GM18907 (cell line): ENCODE results near the gene KCNQ5.
A peak's percentile ranks its signal among the peaks of the same experiment; 100 is the strongest.
"Not testable (repeated sequence)": the region's sequence is repeated elsewhere in the genome, so short reads cannot be mapped to it uniquely, and the experiment has no call there.

Source experiments
- ATAC-seq: cut with Tn5 transposase; IDR thresholded peaks from one replicate; pipeline ENCODE4 v1.9.1; 2021; ENCODE audit warnings: mild to moderate bottlenecking, moderate library complexity; ENCODE audit not compliant: unreplicated experiment

KCNQ5 gene

DNA sequence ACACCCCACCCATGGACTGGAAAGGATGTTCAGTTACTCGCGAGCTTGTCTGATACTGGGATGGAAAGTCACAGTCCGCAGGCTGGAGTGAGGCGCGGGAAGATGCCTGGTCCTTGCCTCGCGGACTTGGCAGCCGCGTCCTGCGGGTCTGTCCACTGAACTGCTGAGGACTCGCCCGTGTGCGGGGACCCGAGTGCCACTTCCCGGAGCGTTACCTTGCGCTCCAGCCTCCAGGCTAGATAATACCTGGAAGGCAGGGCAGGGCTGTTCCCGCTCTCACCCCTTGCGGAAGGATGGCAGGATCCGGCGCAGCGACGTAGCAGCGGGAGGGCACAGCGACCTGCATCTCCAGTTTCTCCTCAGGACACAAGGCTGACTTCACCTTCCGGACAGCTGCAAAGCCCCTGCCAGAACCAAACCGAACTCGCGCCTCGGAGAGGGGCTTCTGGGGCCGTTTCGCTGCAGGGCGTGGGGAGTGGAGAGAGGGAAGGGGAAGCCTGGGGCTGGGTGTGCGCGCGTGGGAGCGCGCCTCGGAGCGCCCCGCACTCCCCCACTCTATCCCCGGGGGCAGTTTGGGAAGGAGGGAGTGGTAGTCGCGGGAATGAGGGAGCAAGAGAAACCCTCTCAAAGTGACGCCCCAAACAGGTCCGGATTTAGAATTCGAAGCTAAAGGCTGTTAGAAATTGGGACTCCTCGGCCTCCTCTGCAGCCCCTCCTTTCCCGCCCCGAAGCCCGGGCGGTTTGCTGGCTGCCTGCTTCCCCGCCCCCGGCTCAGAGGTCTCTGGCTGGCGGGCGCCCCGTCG lies at the start of gene KCNQ5:
Gene KCNQ5, plus strand, starts transcription at position 774 of the 803 bp plus-strand sequence.
- peak; percentile 26 for ATAC-seq

GRCh38 chr6:72579865-72580264 lies 42.0 kb upstream of the KCNQ5 start:
- ATAC-seq: peak; percentile 92

- ATAC-seq: peak; percentile 94
Measured at GRCh38 chr6:72580281-72580940, 41.5 kb upstream of the KCNQ5 start.

DNA sequence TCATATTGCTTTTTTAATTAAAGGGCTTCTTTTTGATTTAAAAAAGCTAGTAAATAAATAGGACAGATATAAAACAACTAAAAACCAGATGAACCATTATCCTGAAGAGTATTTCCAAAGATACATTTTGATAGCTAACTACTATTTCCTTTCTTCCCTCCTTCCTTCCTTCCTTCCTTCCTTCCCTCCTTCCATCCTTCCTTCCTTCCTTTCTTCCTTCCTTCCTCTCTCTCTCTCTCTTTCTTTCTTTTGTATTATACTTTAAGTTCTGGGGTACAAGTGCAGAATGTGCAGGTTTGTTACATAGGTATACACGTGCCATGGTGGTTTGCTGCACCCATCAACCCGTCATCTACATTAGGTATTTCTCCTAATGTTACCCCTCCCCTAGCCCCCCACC lies 40.9 kb upstream of the KCNQ5 start:
- ATAC-seq: not testable (repeated sequence)

- no peak for ATAC-seq
Measured at GRCh38 chr6:72588155-72588554, 33.7 kb upstream of the KCNQ5 start.

DNA sequence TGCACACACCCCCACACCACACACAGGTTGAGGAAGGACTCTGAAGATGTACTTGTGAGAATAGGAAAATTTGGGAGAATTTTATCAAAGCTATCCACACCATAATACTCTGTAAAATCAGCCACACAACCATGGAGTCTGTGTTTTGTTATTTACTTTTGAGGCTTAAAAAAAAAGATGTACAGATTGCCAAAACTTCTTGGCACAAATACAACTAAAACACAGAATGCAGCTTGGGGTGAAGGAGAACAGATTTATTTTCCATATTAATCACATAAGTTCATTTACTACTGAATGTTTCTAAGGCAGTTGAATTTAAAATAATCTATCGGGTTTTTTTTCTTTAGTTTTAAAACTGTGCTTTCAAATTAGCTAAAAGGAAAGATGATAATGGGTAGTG lies 32.8 kb upstream of the KCNQ5 start:
- ATAC-seq: no peak

GRCh38 chr6:72595812-72596211 lies 26.1 kb upstream of the KCNQ5 start:
- ATAC-seq: peak; percentile 85

DNA sequence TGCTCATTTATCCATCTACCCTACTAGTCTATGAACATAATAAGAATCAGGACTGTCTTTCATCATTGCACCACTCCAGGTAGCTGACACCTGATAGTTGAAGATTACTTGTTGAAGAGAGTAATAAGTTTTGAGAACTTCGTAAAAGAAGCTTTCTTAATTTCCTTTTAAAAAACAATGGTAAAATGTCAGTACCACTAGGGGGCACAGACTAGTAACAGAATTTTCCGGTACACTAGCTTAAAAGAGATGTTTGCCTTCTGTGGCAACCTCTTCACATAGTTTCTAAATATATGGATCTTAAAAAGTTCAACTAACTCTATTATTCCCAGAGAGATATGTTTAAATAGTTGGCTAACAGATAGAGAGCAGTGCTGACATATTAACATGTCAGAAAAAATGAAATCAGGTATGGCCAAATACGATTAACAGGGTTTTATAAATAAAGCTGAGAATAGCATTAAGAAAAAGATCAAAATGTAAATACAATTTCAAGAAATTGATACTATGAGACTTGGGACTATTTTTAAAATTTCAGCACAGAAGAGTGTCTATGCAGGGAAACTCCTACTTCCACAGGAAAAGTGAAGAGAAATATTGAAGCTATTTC lies 5.4 kb upstream of the KCNQ5 start:
- ATAC-seq: no peak

DNA sequence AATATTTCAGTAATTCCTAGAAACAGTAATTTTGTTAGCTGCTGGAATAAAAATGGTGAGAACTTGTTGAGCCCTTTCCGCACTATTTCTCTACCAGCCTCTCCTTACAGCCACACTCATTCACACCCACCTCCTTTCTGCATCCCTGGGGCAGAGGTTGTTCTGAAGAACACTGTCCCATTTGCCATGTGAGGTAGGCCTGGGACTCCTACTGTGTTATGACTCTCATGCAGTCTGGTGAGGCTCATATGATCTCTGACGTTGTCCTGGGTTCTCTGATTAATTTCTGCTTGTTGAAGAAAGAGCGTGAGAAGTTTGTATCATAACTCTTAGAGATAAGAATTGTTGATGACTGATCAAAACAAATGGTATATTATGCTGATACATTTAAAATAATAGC lies 4.1 kb upstream of the KCNQ5 start:
- ATAC-seq: no peak

- peak; percentile 59 for ATAC-seq
Measured at GRCh38 chr6:72619883-72620696, 1.8 kb upstream of the KCNQ5 start.

DNA sequence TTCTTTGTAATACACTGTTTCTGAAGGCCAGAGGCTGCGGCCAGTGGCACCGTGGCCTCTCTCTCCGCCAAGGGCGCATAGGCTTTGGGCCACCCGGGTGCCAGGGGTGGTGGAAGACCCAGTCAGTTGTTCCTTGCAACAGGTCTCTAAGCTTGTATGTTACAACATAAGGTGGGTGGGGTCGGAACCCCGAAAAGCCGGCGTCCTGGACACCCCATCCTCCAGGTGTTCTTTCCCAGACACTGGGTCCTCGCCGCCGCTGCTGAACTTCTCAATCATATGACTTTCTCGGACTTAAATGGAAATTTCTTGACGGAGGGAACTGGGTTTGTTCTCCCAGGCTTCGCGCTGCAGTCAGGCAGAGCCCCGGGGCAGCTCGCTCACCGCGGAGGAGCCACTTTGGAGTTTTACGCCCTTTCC lies 983 bp upstream of the KCNQ5 start:
- no peak for ATAC-seq

DNA sequence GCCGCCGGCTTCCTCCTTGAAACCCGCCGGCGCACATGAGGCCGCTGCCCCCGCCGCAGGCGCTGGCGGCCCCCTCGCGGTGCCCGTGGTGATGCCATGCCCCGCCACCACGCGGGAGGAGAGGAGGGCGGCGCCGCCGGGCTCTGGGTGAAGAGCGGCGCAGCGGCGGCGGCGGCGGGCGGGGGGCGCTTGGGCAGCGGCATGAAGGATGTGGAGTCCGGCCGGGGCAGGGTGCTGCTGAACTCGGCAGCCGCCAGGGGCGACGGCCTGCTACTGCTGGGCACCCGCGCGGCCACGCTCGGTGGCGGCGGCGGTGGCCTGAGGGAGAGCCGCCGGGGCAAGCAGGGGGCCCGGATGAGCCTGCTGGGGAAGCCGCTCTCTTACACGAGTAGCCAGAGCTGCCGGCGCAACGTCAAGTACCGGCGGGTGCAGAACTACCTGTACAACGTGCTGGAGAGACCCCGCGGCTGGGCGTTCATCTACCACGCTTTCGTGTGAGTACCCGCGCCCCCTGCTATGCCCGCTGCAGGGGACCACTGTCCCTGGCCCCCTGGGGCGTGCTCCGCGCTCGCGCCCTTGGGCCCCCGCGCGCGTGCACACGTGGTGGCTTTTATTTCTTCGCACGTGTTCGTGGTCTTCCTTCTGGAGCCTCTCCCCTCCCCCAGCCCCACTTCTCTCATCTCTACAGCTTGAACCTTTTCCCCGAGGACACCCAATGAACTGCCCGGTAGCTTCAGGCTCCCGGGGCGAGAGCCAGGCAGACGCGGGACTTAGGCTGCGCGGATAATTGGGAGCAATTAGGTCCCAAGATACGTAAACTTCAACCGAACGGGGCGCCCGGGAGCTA lies 453 bp downstream of the KCNQ5 start:
- peak; percentile 31 for ATAC-seq

- ATAC-seq: no peak
Measured at GRCh38 chr6:72623808-72624207, 1.9 kb downstream of the KCNQ5 start.

DNA sequence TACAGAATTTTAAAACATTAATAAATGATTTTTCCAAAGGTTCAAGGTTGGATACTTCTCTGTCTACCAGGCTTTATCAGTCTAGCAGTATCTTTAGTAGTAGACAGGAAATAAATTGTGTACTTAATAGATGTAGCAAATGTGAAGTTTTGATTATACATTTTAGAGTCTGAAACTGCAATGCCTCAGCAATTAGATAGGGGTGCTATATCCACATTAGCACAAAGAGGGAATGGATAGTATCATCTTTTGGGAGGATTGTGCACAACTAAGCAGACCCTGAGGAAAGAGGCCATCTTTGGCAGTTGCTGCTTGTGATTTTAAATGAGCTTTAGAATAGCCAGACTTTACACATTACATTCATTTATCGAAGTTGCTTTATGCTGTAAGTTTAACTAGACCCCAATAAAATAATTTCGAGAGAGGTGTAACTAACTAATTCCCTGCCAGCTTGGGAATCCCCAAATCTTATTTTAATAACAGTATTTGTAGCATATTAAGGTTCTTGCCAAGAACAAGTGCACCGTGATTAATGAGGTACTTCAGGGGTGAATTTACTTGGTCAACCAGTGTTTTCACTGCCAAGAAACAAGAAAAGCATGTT lies 2.8 kb downstream of the KCNQ5 start:
- no peak for ATAC-seq

DNA sequence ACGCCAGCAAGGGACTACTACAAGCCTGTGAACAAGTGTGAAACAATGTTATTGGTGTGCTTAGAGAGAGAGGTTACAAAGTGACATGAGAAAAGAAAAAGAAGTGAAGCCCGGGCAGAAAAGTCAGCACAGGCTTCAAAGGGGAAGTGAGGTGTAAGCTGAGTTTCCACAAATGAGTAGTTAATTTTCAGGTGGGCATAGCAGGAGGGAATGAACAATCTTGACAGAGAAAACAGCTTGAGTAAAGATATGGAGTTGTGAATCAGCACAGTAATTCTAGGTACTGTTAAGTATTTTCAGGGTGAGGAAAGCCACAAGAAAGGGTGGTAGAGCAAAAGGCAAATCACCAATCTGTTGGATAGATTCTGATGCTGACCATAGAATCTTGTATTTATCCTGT lies 4.3 kb downstream of the KCNQ5 start:
- ATAC-seq: peak; percentile 47

DNA sequence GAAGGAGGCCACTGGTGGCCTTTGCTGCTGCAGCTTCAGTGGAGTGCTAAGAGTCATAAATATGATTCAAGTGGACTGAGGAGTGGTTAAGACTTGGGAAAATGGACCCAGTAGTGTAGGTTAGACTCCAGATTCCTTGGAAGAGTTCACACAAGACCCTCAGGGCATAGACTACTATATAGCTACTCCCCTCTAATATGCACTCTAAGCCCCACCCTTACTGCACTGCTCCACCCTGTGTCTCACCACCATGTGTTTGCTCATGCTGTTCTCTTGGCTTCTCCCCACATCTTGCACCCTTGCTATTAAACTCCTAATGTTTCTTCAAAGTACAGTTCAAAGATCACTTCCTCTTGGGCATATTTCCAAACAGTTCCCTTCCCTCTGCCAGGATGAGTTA lies 5.7 kb downstream of the KCNQ5 start:
- ATAC-seq: no peak

GRCh38 chr6:72631480-72631879 lies 9.6 kb downstream of the KCNQ5 start:
- ATAC-seq: no peak

DNA sequence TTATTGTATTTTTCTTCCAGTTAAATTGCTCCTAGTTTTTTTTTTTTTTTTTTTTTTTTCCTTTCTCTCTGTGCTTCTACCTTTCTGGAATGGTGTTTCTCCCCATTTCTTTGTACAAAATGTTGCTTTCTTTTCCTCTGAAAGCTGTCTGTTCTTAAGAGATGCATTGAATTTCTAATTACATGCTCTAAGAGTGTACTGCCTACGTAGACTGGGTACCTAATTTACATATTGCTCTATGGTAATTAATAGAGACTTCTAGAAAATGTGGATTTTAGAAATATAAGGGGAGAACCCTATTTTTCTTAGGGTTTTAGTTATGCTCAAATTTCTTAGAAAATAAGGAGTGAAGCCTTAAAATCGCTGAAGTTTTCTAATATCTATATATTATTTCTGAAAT lies 13.8 kb downstream of the KCNQ5 start:
- no peak for ATAC-seq

DNA sequence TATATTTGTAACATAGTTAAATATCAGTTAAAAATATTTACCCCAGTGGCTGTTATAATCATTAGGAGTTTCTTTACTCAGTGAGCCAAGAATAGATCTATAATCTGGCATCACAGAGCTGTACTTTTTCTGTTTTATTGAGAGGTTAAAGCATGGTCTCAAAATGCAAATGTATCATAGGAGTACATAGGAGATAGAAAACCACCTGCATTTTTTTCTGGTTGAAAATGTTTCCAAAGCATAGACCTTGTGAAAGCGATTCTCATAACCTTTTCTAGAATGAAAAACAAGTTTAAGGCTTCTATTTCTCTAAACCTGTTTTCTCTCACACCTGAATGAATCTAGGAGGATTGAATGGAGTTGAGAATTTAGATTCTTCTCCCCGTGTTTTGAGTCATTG lies 14.4 kb downstream of the KCNQ5 start:
- ATAC-seq: peak; percentile 89

DNA sequence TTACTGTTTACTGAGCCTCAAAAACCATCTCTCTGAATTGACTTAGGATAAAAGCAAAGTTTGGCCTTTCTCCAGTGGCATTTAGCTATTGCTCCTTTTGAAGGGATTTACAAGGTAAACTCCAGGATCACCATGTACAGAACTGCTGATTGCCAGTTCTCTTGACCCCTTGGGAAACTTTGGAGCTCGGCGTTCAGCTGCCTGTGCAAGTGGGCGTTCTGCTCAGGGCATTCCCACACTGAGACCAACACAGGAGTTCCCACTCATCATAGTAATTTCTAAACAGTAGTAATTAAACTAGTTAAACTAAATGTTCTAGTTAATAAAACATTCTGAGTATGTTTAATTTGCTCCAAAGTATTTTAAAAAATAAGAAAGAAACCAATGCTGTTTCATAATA lies 14.9 kb downstream of the KCNQ5 start:
- no peak for ATAC-seq
